Activated CD4-positive, alpha-beta T cell treated with anti-CD3 and anti-CD28 coated beads, Interleukin-10, Interleukin-2, amounts not matched to agents 100 ng/mL and 50 ng/mL, durations not matched to agents 16 hours and 8 hours (primary cell): Measurements from ENCODE around the gene OTOP3.

Experiments
- DNase-seq: peaks from one replicate; pipeline ENCODE4 v3.0.0-alpha.2; 2020

The OTOP3 gene

DNA sequence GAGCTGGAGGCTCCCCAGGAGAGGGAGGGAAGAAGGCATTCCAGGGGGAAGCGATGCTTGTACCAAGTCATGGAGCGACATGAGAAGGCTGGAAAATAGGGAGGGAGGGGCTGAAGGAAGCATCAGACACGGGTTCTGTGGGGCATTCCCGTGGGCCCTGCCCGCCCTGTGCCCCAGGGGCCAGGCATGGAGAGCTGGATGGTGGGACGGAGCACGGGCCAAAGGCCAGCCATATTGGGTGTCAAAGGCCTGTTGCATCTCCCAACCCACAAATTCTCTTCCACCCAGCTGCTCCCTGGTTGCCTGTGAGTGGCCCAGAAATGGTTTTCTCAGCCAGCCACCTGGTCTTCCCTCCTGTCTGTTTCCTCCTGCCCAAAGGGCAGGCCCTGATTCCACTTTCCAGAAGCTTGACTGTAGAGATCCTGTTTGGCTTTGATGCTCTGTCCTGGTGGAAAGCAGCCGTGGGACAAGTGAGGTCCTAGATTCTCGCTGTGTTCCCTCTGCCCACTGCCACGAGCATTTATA is 54.9 kb downstream of the OTOP3 start:
- DNase-seq: no peak

DNA sequence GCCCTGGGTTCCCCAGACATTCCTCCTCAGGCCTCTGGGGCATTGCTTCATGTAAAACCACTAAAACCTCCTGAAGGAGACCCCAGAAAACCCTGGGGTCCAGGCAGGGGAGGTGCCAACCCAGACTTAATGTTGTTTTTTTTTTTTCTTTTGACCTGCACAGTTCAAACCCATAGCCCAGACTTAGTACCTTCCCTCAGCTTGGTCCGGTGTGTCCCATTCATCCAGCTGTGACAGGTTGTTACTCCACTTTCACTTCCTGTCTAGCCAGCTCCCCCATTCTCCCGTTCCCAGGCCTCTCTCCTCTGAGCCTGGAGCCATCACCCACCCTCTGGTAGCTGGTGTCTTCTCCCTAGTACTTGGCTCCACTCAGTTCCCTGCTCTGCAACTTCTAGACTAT is 56.5 kb downstream of the OTOP3 start:
- no peak for DNase-seq

DNA sequence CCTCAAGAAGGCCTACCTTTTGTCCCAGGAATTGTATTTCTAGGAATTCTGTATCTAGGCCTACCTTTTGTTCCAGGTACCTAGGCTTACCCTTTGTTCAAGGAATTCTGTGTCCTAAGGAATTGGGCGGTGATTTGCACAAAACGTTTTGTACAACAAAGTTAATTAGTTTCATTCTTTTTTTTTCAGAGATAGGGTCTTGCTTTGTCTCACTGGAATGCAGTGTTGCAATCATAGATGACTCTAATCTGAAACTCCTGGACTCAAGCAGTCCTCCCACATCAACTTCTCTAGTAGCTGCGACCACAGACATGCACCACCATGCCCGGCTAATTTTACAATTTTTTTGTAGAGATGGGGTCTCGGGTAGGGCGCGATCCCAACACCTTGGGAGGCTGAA is 58.7 kb downstream of the OTOP3 start:
- DNase-seq: no peak

DNA sequence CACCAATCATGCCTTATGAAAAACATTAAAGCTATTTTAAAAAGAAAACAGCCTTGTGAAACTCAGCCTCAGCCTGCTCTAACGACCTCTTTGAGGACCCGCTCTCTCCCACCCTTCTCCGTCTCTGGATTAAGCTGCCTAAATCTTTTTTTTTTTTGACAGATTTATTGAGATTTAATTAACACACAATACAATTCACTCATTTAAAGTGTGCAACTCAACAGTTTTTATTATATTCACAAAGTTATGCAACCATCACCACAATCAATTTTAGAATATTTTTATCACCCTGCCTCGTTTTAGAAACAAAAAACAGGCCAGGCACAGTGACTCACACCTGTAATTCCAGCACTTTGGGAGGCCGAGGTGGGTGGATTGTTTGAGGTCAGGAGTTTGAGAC is 60.1 kb downstream of the OTOP3 start:
- no peak for DNase-seq

DNA sequence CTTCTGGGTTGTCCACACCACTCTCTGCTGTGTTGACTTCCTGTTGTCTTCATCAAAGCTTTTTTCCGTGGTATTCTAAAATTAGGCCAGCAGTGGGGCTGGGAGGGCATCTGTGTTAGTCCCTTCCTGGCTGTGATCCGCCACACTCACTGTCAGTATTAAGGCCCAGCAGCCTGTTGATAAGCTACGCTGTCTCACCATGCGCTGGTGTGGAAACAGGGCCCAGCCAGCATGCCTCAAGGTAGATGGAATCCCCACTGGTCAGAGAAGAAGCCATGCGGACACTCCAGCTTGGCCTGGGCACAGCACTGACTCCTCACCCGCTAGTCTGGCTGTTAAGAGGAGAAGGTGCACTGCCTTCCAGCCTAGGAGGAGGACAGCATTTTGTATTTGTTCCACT is 63.1 kb downstream of the OTOP3 start:
- DNase-seq: no peak

DNA sequence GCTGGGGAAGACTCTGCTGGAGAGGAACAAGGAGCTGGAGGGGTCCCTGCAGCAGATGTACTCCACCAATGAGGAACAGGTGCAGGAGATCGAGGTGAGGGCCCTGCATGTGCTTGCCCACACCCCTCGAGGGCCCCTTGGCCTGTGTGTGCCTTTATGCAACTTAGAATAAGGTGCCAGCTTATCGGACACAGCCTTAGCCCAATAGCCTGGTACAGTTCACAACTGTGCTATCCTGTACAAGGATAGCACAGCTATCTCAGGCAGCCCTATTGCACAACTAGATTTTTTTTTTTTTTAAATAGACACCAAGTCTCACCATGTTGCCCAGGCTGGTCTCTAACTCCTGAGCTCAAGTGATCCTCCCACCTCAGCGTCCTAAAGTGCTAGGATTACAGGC is 63.8 kb downstream of the OTOP3 start:
- DNase-seq: no peak
